22Rv1 (cell line): Measurements from ENCODE around the gene TSPYL1.
A peak's percentile ranks its signal among the peaks of the same experiment; 100 is the strongest.

Experiments used
- H3K27ac ChIP-seq: fragments of 450-650 bp; 2 replicates; pipeline ENCODE4 v1.5.1; 2017
- CTCF ChIP-seq: fragments of 450-650 bp; IDR thresholded peaks from 2 replicates; pipeline ENCODE4 v1.5.1; 2017; ENCODE audit warnings: mild to moderate bottlenecking
- ZFX ChIP-seq: fragments of 450-650 bp; IDR thresholded peaks from 2 replicates; pipeline ENCODE4 v1.6.1; 2017; ENCODE audit warnings: antibody characterized with exemption, borderline replicate concordance

The TSPYL1 gene

DNA sequence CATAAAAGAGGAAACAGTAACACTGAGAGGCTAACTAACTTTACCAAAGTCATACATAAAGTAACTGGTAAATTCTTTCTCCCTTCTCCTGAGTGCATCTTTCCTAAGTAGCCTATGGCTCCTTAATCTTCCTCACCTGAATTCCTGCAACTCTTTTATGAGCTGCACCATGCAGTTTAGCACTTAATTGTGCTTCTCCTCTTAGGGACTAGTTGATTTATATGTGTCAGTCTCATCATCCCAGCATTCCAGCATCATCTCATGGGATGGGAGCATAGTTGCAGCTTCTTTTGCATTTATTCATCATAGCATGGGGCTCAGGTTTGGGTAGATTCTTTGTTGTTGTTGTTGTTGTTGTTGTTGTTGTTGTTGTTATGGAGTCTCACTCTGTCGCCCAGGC is 3.5 kb upstream of the TSPYL1 start:
- TF ChIP-seq CTCF (no peak), ZFX (no peak)
- H3K27ac ChIP-seq: no peak overlapping the region

- H3K27ac ChIP-seq: no peak overlapping the region
- TF ChIP-seq ZFX (no peak), CTCF (no peak)
Observed at GRCh38 chr6:116282698-116283097, 3.0 kb upstream of the TSPYL1 start.

DNA sequence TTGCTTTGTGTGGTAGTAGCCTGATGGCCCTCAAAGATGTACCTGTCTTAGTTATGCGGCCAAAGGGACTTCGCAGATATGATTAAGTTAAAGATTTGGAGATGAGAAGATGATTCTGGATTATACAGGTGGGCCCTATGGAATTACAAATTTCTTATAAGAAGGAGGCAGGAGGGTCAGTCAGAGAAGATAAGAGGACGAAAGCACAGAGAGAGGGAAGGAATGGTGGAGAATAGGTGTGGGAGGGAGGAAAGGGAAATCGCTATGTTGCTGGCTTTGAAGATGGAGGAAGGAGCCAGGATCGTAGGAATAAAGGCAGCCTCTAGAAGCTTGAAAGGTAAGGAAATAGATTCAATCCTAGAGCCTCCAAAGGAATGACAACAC is 1.2 kb upstream of the TSPYL1 start:
- H3K27ac ChIP-seq: no peak overlapping the region
- TF ChIP-seq ZFX: no peak
- TF ChIP-seq CTCF: no peak

DNA sequence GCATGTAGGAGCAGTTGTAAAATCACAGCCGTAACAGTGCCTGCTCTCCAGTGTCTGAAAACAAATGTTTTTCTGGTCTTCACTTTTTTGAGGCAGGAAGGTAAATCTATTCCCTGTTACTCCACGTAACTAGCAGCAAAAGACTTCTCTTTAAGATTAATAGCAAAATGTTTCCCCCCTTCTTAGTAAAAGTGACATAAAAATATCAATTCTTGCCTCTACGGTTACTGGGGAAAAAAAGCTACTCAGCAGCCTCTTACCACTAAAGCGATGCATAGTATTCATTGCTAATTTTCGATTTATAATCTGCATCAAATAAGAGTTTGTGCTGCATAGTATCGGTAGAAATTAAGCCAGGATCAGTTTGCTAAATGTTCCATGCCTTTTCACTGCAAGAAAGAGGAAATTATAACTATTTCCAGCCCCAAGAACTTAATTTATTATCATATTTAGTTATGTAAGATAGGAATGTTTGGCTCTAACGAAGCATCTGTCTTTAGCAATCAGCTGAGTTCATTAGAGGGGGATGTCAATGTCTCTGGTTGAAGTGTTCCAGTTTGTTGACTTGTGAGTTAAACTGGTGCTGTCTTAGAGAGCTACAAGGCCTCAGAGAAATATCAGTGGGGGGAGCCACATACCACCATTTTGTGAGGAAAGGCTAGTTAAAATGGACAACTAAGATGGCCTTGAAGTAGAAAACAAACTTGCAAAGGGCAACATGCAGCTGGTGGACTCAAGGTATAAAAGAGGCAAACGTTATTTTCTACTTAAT is 617 bp upstream of the TSPYL1 start:
- TF ChIP-seq CTCF: no peak
- peak overlapping the region; percentile 90 for H3K27ac ChIP-seq

DNA sequence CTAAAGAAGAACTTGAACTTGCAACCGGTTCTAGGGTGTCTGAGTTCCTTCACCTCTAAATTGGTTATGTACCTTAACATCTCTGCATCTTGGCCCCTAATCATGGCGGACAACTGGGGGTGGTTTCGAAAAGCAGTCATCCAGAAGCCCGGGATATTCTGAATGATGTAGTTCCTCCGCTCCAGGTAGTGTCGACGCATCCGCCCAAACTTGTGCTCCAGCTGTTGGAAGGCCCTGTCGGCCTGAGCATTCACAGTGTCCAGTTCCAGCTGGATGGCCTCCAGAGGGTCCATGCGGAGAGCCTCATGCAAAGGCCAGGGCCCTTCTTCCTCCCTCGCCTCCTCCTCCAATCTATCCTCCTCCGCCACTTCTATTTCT is 887 bp downstream of the TSPYL1 start:
- TF ChIP-seq CTCF (no peak), ZFX (no peak)
- peak overlapping the region; percentile 90 for H3K27ac ChIP-seq

DNA sequence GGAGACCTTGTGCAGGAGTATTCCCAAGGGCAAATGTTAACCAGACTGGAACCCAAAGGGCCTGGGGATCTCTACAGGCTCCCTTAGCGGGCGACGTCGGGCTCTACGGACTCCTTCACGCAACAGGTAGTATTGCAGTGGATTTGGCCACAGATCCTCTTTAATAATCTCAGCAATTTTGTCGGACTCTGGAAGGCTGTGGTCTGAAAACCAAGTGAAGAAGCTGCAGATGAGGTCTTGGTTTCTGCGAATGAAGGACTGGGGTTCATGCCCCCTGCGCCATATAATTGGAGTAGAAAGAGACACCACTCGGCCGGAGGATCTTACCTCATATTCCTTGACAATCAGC is 1.3 kb downstream of the TSPYL1 start:
- peak overlapping the region; percentile 90; the same call in 1 of the 2 replicates for H3K27ac ChIP-seq
- TF ChIP-seq ZFX (no peak), CTCF (no peak)

- TF ChIP-seq ZFX (no peak), CTCF (no peak)
- H3K27ac ChIP-seq: no peak overlapping the region
Observed at GRCh38 chr6:116277124-116277523, 2.6 kb downstream of the TSPYL1 start.
